H1 (cell line): ENCODE measurements around the gene NELL1. TPM values are rescaled to one million over a fixed set of nuclear protein-coding genes. Genes with fewer than 3 reads are reported as not detected.

Experiments
- CTCF ChIA-PET: fragments of 300-600 bp; sonication (Branson Sonifier 250); formaldehyde crosslinking; loops from one replicate; lab custom pipeline; 2021; ENCODE audit not compliant: partially characterized antibody; lab: Charles Lee
- POLR2A ChIA-PET: fragments of 300-600 bp; sonication (Branson Sonifier 250); formaldehyde crosslinking; loops from one replicate; lab custom pipeline; 2021; ENCODE audit warnings: inconsistent platforms; ENCODE audit not compliant: partially characterized antibody; lab: Charles Lee
- DNase-seq, 2 experiments: peaks; one replicate each; pipeline versions ENCODE4 v3.0.0 to v3.0.0-alpha.2; 2010 to 2022; ENCODE audit warnings: low spot score in 2 of 2, low read depth in 1 of 2, mixed read lengths in 1 of 2
- FAIRE-seq: peaks from 2 replicates; lab custom pipeline; 2011; peaks lifted over from hg19 to GRCh38; lab: Jason Lieb, UNC
- H2AFZ ChIP-seq: 2 replicates; pipeline ENCODE4 v1.8.1; 2012; ENCODE audit warnings: low read length, inconsistent platforms
- H2AK5ac ChIP-seq: 2 replicates; pipeline ENCODE4 v1.6.1; 2013; ENCODE audit warnings: low read depth, low read length
- H2BK120ac ChIP-seq: replicated peaks from 2 replicates; pipeline ENCODE3; 2013; ENCODE audit warnings: low read depth, low read length, inconsistent platforms
- H2BK12ac ChIP-seq: 2 replicates; pipeline ENCODE4 v1.6.1; 2013; ENCODE audit warnings: low read depth, low read length
- H2BK15ac ChIP-seq: 2 replicates; pipeline ENCODE4 v1.6.1; 2013; ENCODE audit warnings: low read length
- H2BK20ac ChIP-seq: 2 replicates; pipeline ENCODE4 v1.6.1; 2013; ENCODE audit warnings: low read length
- H2BK5ac ChIP-seq: 2 replicates; pipeline ENCODE4 v1.6.1; 2013; ENCODE audit warnings: low read depth, low read length
- H3K14ac ChIP-seq: 2 replicates; pipeline ENCODE4 v1.6.1; 2013; ENCODE audit warnings: inconsistent platforms; ENCODE audit not compliant: insufficient read length
- H3K18ac ChIP-seq: 2 replicates; pipeline ENCODE4 v1.6.1; 2013; ENCODE audit warnings: low read length; ENCODE audit errors: extremely low read depth
- H3K23ac ChIP-seq: 2 replicates; pipeline ENCODE4 v1.6.1; 2013; ENCODE audit warnings: inconsistent platforms; ENCODE audit not compliant: insufficient read length
- H3K23me2 ChIP-seq: 2 replicates; pipeline ENCODE4 v1.6.1; 2013; ENCODE audit warnings: low read depth, low read length
- H3K27ac ChIP-seq: 2 replicates; pipeline ENCODE4 v1.6.1; 2011; ENCODE audit warnings: low read depth, low read length, inconsistent platforms
- H3K27me3 ChIP-seq, 4 experiments: replicated peaks in 1 of 4; 1 replicate in 1 of 4; 2 replicates in 3 of 4; pipeline versions ENCODE4 v1.6.1 to v1.8.1; 2011 to 2013; ENCODE audit warnings: low read length in 3 of 4, mild to moderate bottlenecking in 3 of 4, inconsistent platforms in 2 of 4, mixed read lengths in 2 of 4, moderate library complexity in 1 of 4; ENCODE audit not compliant: control insufficient read depth in 3 of 4, insufficient read depth in 3 of 4; ENCODE audit errors: extremely low read depth in 1 of 4
- H3K36me3 ChIP-seq, 4 experiments: 2 replicates each; pipeline versions ENCODE4 v1.6.1 to v1.8.1; 2011 to 2013; ENCODE audit warnings: mild to moderate bottlenecking in 4 of 4, low read length in 3 of 4, moderate library complexity in 2 of 4, control low read depth in 1 of 4, inconsistent platforms in 1 of 4; ENCODE audit not compliant: insufficient read depth in 4 of 4, control insufficient read depth in 2 of 4
- H3K4ac ChIP-seq: replicated peaks from 2 replicates; pipeline ENCODE3; 2013; ENCODE audit warnings: low read length, low read depth, mixed read lengths, inconsistent platforms; ENCODE audit not compliant: insufficient read length
- H3K4me1 ChIP-seq, 4 experiments: replicated peaks in 1 of 4; 1 replicate in 1 of 4; 2 replicates in 3 of 4; pipeline versions ENCODE4 v1.6.1 to v1.8.1; 2011 to 2013; ENCODE audit warnings: low read length in 3 of 4, inconsistent platforms in 2 of 4, mixed read lengths in 1 of 4; ENCODE audit not compliant: insufficient read depth in 4 of 4, control insufficient read depth in 3 of 4
- H3K4me2 ChIP-seq, 2 experiments: 2 replicates each; pipeline versions ENCODE4 v1.6.1 to v1.8.1; 2011 to 2013; ENCODE audit warnings: low read depth in 2 of 2, low read length in 2 of 2, control low read depth in 1 of 2, inconsistent platforms in 1 of 2, mild to moderate bottlenecking in 1 of 2; ENCODE audit not compliant: insufficient read depth in 1 of 2
- H3K4me3 ChIP-seq, 4 experiments: fragments of 200-600, 300-600 bp in 1 of 4; sonication (generic), shearing (Covaris generic), sonication (Bioruptor Twin) in 1 of 4; 2 replicates each; pipeline versions ENCODE4 v1.5.1 to v1.8.1; 2011 to 2016; ENCODE audit warnings: low read length in 4 of 4, low read depth in 3 of 4, control low read depth in 2 of 4, inconsistent platforms in 2 of 4, mild to moderate bottlenecking in 2 of 4, mixed read lengths in 1 of 4, moderate library complexity in 1 of 4; ENCODE audit not compliant: insufficient read depth in 2 of 4; ENCODE audit errors: extremely low read depth in 1 of 4
- H3K56ac ChIP-seq: replicated peaks from 2 replicates; pipeline ENCODE3; 2013; ENCODE audit warnings: low read depth, mild to moderate bottlenecking, mixed read lengths, low read length, inconsistent platforms; ENCODE audit not compliant: insufficient read length
- H3K79me1 ChIP-seq: 2 replicates; pipeline ENCODE4 v1.6.1; 2013; ENCODE audit warnings: low read depth, low read length, control low read depth
- H3K79me2 ChIP-seq, 2 experiments: 2 replicates each; pipeline versions ENCODE4 v1.6.1 to v1.8.1; 2012 to 2013; ENCODE audit warnings: low read length in 2 of 2, mild to moderate bottlenecking in 2 of 2, inconsistent platforms in 1 of 2; ENCODE audit not compliant: insufficient read depth in 2 of 2, control insufficient read depth in 1 of 2
- H3K9ac ChIP-seq, 4 experiments: replicated peaks in 1 of 4; 1 replicate in 1 of 4; 2 replicates in 3 of 4; pipeline versions ENCODE4 v1.6.1 to v1.8.1; 2011 to 2013; ENCODE audit warnings: low read depth in 3 of 4, low read length in 3 of 4, control low read depth in 2 of 4, mild to moderate bottlenecking in 2 of 4, moderate library complexity in 2 of 4, inconsistent platforms in 1 of 4; ENCODE audit errors: extremely low read depth in 1 of 4
- H3K9me3 ChIP-seq, 2 experiments: 2 replicates each; pipeline versions ENCODE4 v1.6.1 to v1.8.1; 2012 to 2013; ENCODE audit warnings: mild to moderate bottlenecking in 2 of 2, moderate library complexity in 2 of 2, control low read depth in 1 of 2, inconsistent platforms in 1 of 2, low read depth in 1 of 2, low read length in 1 of 2, mixed read lengths in 1 of 2; ENCODE audit not compliant: insufficient read depth in 2 of 2
- H4K20me1 ChIP-seq, 2 experiments: replicated peaks in 1 of 2; 2 replicates each; pipeline versions ENCODE3 to v1.8.1; 2011 to 2013; ENCODE audit warnings: inconsistent platforms in 2 of 2, low read length in 2 of 2, mild to moderate bottlenecking in 1 of 2; ENCODE audit not compliant: insufficient read depth in 2 of 2, control insufficient read depth in 1 of 2
- H4K5ac ChIP-seq: 2 replicates; pipeline ENCODE4 v1.6.1; 2013; ENCODE audit warnings: low read length, low read depth, mixed read lengths, inconsistent platforms; ENCODE audit not compliant: insufficient read length
- H4K8ac ChIP-seq: 2 replicates; pipeline ENCODE4 v1.8.0; 2013; ENCODE audit warnings: mild to moderate bottlenecking, moderate library complexity, low read length, inconsistent platforms; ENCODE audit not compliant: insufficient read depth; ENCODE audit errors: extremely low read depth
- H4K91ac ChIP-seq: replicated peaks from 2 replicates; pipeline ENCODE3; 2013; ENCODE audit warnings: low read length, mixed read lengths, inconsistent platforms; ENCODE audit not compliant: insufficient read length
- CEBPB ChIP-seq: IDR thresholded peaks from 2 replicates; pipeline ENCODE4 v1.6.1; 2012; ENCODE audit warnings: low read depth, low read length
- GABPA ChIP-seq: IDR thresholded peaks from 2 replicates; pipeline ENCODE4 v1.6.1; 2011; ENCODE audit warnings: mild to moderate bottlenecking, low read length, moderate library complexity, borderline replicate concordance; ENCODE audit not compliant: insufficient read depth
- GTF2F1 ChIP-seq: IDR thresholded peaks from 2 replicates; pipeline ENCODE4 v1.6.1; 2012; ENCODE audit warnings: low read depth, low read length, improper control_type of control experiment, borderline replicate concordance
- MAFK ChIP-seq: IDR thresholded peaks from 2 replicates; pipeline ENCODE4 v1.6.1; 2012; ENCODE audit warnings: low read depth, mild to moderate bottlenecking, improper control_type of control experiment, low read length
- SIN3A ChIP-seq, 2 experiments: IDR thresholded peaks in 1 of 2; conservative IDR thresholded peaks in 1 of 2; 2 replicates each; pipeline ENCODE4 v1.6.1; 2011 to 2012; ENCODE audit warnings: low read length in 2 of 2, improper control_type of control experiment in 1 of 2, low read depth in 1 of 2, mild to moderate bottlenecking in 1 of 2
- YY1 ChIP-seq: IDR thresholded peaks from 2 replicates; pipeline ENCODE4 v1.6.1; 2011; ENCODE audit warnings: low read depth, mild to moderate bottlenecking, low read length
- WGBS, 2 experiments: shearing (Covaris generic) in 1 of 2; methylation state at CpG; one replicate each; pipeline versions ENCODE4 v1.1.6 to v1.1.7; 2013 to 2015; ENCODE audit warnings: low lambda C conversion rate in 2 of 2, mixed read lengths in 2 of 2, inconsistent platforms in 1 of 2, low coverage in 1 of 2, missing lambda C conversion rate in 1 of 2; ENCODE audit not compliant: insufficient replicate concordance in 2 of 2, insufficient coverage in 1 of 2, insufficient read length in 1 of 2; ENCODE audit errors: extremely low coverage in 1 of 2, missing lambda C conversion rate in 1 of 2; 5-methylcytosine and 5-hydroxymethylcytosine counted together
- polyA plus RNA-seq, 7 experiments: library from polyadenylated mRNA; depleted of rRNA in 3 of 7; stranded (reverse) in 5 of 7; unstranded in 2 of 7; fragments of >200 nt in 5 of 7; fragments of 200-250 nt in 2 of 7; gene quantifications; 1 replicate in 5 of 7; 2 replicates in 1 of 7; 4 replicates in 1 of 7; pipeline versions ENCODE4 v1.2.1 to v1.2.3, GENCODE V29; 2011 to 2013; ENCODE audit warnings: missing spikeins in 2 of 7, mixed read lengths in 2 of 7
- total RNA-seq: library from RNA; stranded (reverse); fragmentation: NEBNext Ultra II Directional; extraction: Animal tissue kit (Norgen Biotek cat#: 25700); gene quantifications from 2 replicates; pipeline ENCODE4 v1.2.1, GENCODE V29; 2021
- TF ChIP-seq, protein P1 (sequence below): IDR thresholded peaks from 2 replicates; pipeline ENCODE4 v1.6.1; 2011; ENCODE audit warnings: low read depth, mild to moderate bottlenecking, low read length; ENCODE audit not compliant: insufficient read depth
- TF ChIP-seq, protein P2 (sequence below): IDR thresholded peaks from 2 replicates; pipeline ENCODE4 v1.6.1; 2012; ENCODE audit warnings: inconsistent platforms

NELL1 gene
- total and polyA plus RNA-seq, 2 of the 8 experiments (the other 6 are each of a cell fraction or from before 2014, with no cell fraction given) = 0.21 TPM; not detected in 1

DNA sequence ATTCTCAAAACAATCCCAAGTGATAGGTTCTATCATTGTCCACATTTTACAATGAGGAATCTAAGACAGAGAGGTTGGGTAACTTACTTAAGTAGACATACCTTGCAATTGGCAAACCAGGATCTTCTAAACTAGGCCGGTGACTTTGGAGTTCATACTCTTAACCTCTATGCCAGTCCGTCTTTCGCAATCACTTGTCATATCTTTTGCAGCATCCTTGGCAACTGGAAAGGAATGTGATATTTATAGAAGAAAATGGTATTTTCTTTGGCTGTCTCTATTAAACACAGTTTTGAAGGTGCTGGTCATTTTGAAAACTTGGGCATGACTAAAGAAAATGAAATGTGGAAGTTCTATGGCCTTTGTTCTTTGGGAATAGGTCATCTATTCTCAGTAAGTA lies 556.5 kb downstream of the NELL1 start:
- no peaks in the 10 kb centered on the region for H3K27me3 ChIP-seq
- no peak overlapping the region for H2BK20ac ChIP-seq
- H4K91ac ChIP-seq = no peak overlapping the region
- H3K9ac ChIP-seq = no peak overlapping the region
- no peaks in the 10 kb centered on the region for H3K36me3 ChIP-seq
- H3K23me2 ChIP-seq = no peaks in the 10 kb centered on the region
- no peaks in the 10 kb centered on the region for H4K20me1 ChIP-seq
- H3K27ac ChIP-seq = no peak overlapping the region
- H3K18ac ChIP-seq = no peak overlapping the region
- ChIA-PET CTCF (no interaction called here), POLR2A (no interaction called here)
- FAIRE-seq = no peak
- H3K4me3 ChIP-seq = no peak overlapping the region
- H3K4me1 ChIP-seq = no peaks in the 10 kb centered on the region
- no peak overlapping the region for H3K23ac ChIP-seq
- H3K4me2 ChIP-seq = no peak overlapping the region
- no peak overlapping the region for H4K5ac ChIP-seq
- no peak overlapping the region for H2AK5ac ChIP-seq
- H2AFZ ChIP-seq = no peak overlapping the region
- no peak overlapping the region for H2BK12ac ChIP-seq
- H3K9me3 ChIP-seq = no peaks in the 10 kb centered on the region
- no peak overlapping the region for H2BK15ac ChIP-seq
- no peaks in the 10 kb centered on the region for H3K79me2 ChIP-seq
- H3K79me1 ChIP-seq = no peaks in the 10 kb centered on the region
- DNase-seq = no peak
- no peak overlapping the region for H3K56ac ChIP-seq
- H4K8ac ChIP-seq = no peak overlapping the region
- no peak overlapping the region for H3K4ac ChIP-seq
- H3K14ac ChIP-seq = no peak overlapping the region
- WGBS, 2 experiments = 90% methylated on average over 3 of the region's 3 CpGs; no CpG with 5 or more reads in 1 of the 2 experiments
- no peak overlapping the region for H2BK120ac ChIP-seq
- no peak overlapping the region for H2BK5ac ChIP-seq
- no peak for TF ChIP-seq GTF2F1
- TF ChIP-seq, protein P1, sequence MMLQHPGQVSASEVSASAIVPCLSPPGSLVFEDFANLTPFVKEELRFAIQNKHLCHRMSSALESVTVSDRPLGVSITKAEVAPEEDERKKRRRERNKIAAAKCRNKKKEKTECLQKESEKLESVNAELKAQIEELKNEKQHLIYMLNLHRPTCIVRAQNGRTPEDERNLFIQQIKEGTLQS = no peak
- no peak for TF ChIP-seq YY1
- peak; percentile 18; the same call in 1 of the 2 replicates for TF ChIP-seq CEBPB
- no peak for TF ChIP-seq MAFK
- TF ChIP-seq, protein P2, sequence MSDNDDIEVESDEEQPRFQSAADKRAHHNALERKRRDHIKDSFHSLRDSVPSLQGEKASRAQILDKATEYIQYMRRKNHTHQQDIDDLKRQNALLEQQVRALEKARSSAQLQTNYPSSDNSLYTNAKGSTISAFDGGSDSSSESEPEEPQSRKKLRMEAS = no peak
- TF ChIP-seq GABPA = no peak
- no peak for TF ChIP-seq SIN3A (conservative IDR thresholded peaks at IDR 0.05 in 1 of 2, IDR thresholded peaks at IDR 0.05 in 1 of 2; ENCODE audit: low read depth in 1 of 2, low read length in 2 of 2)
